AG04449 (cell line): ENCODE measurements around the gene CORO2B.

Source experiments
- CTCF ChIA-PET: fragments of 350-600 bp; formaldehyde crosslinking; extraction: SDS; loops from one replicate; lab custom pipeline; 2021; ENCODE audit warnings: antibody characterized with exemption; lab: Yijun Ruan, JAX
- POLR2A ChIA-PET: fragments of 400-600, 350-600 bp; formaldehyde crosslinking; extraction: SDS; loops from one replicate; lab custom pipeline; 2020; ENCODE audit warnings: antibody characterized with exemption, inconsistent platforms; lab: Yijun Ruan, JAX
- DNase-seq: peaks from one replicate; pipeline ENCODE4 v3.0.0-alpha.2; 2010; ENCODE audit warnings: low read depth, low spot score
- H3K4me3 ChIP-seq: 2 replicates; pipeline ENCODE4 v1.5.1; 2011; ENCODE audit warnings: low read depth, mild to moderate bottlenecking, control low read depth, low read length
- CTCF ChIP-seq: IDR thresholded peaks from one replicate; pipeline ENCODE4 v1.5.1; 2011; ENCODE audit warnings: mild to moderate bottlenecking, moderate library complexity, low read length, control low read depth, inconsistent platforms; ENCODE audit not compliant: insufficient read depth; ENCODE audit errors: missing control alignments

The CORO2B gene

DNA sequence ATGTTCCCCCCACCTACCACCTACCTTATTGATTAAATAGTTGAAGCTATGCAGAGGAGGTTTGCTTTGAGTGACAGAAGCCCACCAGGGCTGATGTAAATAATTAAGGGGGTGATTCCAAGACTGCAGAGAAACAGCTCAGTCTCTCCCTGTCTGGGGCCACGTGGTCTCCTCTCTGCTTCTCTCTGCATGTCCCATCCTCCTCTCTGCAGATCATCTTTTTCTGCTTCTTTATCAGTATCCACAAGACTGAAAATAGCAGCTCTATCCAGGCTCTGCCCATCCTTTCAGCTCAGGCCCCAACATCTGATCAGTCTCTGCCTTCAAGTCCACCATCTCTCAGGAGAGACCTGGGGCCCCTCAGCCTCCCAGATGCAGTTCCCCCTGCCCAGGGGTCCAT, 131.1 kb downstream of the CORO2B start:
- TF ChIP-seq CTCF, result no peak
- ChIA-PET CTCF (no interaction called here), POLR2A (no interaction called here)
- DNase-seq, result no peak
- H3K4me3 ChIP-seq, result no peak overlapping the region

- POLR2A ChIA-PET, result no interaction called here
- TF ChIP-seq CTCF, result no peak
- DNase-seq, result no peak
- CTCF ChIA-PET, result no interaction called here
- H3K4me3 ChIP-seq, result no peak overlapping the region
Measured at GRCh38 chr15:68710536-68710935, 131.7 kb downstream of the CORO2B start.

DNA sequence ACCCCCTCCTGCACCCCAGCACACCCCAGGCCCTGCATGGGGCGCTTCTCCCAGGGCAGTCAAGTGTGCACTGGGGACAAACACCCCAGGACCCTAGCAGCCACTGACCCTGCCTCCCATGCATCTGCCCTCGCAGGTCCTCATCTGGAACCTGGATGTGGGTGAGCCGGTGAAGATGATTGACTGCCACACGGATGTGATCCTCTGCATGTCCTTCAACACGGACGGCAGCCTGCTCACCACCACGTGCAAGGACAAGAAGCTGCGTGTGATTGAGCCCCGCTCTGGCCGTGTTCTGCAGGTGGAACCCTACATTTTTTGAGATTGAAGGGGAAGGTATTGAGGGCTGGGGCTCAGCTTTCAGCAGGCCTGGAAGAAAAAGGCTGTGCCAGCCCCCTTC, 132.6 kb downstream of the CORO2B start:
- ChIA-PET CTCF (interaction anchor here (1.2 kb wide), 1 partner anchor 27 kb away, joined by 3 read pairs; no protein-coding TSS in a partner anchor), POLR2A (no interaction called here)
- no peak overlapping the region for H3K4me3 ChIP-seq
- TF ChIP-seq CTCF, result no peak
- DNase-seq, result no peak

- POLR2A ChIA-PET, result no interaction called here
- TF ChIP-seq CTCF, result no peak
- no peak overlapping the region for H3K4me3 ChIP-seq
- no peak for DNase-seq
- CTCF ChIA-PET, result interaction anchor here (0.7 to 2.1 kb wide), 2 partner anchors 9 to 13 kb away, joined by 3 to 9 read pairs; no protein-coding TSS in a partner anchor
Measured at GRCh38 chr15:68712886-68713285, 134.1 kb downstream of the CORO2B start.

DNA sequence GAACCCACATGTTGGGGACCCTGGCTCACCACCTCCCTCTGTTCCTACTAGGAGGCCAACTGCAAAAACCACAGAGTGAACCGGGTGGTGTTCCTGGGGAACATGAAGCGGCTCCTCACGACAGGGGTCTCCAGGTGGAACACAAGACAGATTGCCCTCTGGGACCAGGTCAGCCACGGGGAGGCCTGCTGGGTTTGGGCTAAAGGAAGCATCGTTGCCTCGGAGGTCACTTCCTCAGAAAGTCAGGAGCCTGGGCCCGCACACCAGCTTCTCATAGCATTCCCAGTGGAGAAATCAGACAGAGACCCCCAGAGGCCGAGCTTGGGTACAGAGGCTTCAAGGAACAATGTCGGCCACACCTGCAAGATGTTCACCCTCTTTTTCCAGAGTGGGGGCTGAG, 135.1 kb downstream of the CORO2B start:
- no peak for TF ChIP-seq CTCF
- no peak for DNase-seq
- CTCF ChIA-PET, result interaction anchor here (2.1 kb wide), 1 partner anchor 12 kb away, joined by 9 read pairs; no protein-coding TSS in a partner anchor
- no peak overlapping the region for H3K4me3 ChIP-seq
- POLR2A ChIA-PET, result no interaction called here

DNA sequence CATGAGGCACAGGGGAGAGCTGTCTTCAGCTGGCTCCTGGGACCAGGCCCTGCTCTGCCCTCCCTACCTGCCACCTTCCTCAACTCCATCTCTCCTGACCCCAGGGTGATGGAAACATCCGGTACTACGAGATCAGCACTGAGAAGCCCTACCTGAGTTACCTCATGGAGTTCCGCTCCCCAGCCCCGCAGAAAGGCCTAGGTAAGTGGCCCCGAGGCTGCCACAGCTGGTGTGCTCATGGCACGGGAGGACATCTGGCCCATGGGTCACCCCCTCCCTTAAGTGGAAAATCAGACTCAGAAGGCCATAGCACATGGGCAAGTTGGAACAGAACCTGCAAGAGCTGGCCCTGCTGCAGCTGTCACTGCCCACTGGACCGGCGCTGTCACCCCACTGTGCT, 136.3 kb downstream of the CORO2B start:
- ChIA-PET CTCF (interaction anchor here (1.4 kb wide), 1 partner anchor 41 kb away, joined by 4 read pairs; no protein-coding TSS in a partner anchor), POLR2A (no interaction called here)
- TF ChIP-seq CTCF, result no peak

More for the DNA sequence above, 136.3 kb downstream of the CORO2B start:
- no peak for DNase-seq
- H3K4me3 ChIP-seq, result no peak overlapping the region
